GM10847 (cell line): ENCODE measurements around the gene THUMPD2.

Experiments used
- POLR2A ChIP-seq: IDR thresholded peaks from 2 replicates; pipeline ENCODE4 v1.6.1; 2011; ENCODE audit not compliant: insufficient read length; ENCODE audit errors: extremely low read depth

The THUMPD2 gene, protein sequence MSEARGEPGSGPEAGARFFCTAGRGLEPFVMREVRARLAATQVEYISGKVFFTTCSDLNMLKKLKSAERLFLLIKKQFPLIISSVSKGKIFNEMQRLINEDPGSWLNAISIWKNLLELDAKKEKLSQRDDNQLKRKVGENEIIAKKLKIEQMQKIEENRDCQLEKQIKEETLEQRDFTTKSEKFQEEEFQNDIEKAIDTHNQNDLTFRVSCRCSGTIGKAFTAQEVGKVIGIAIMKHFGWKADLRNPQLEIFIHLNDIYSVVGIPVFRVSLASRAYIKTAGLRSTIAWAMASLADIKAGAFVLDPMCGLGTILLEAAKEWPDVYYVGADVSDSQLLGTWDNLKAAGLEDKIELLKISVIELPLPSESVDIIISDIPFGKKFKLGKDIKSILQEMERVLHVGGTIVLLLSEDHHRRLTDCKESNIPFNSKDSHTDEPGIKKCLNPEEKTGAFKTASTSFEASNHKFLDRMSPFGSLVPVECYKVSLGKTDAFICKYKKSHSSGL

DNA sequence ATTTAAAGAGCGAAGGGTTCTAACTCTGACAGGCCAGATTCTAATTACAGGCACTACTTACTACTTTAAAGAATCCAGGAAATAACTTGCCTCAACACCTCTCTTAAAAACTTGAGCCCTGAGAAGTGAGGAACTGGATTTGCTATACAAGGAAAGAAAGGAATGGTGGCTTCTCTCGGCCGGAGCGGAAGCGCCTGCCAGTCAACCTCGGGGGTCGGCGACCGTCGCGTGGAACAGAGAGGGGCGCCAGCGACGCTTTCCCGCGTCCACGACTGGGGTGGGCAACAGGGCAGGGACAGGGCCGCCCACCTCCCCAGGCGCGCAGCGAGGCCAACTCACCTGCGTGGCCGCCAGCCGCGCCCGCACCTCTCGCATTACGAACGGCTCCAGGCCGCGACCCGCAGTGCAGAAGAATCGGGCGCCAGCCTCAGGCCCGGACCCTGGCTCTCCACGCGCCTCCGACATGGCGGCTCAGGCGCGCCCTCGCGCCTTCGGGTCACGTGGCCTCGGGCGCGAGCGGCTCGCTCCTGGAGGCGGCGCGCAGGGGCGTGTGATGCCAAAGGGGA, at the start of gene THUMPD2:
THUMPD2 (minus strand) TSS at position 484 of the 566 bp plus-strand sequence; CDS start at position 465, 19 bp downstream.
- peak; percentile 85 for TF ChIP-seq POLR2A

DNA sequence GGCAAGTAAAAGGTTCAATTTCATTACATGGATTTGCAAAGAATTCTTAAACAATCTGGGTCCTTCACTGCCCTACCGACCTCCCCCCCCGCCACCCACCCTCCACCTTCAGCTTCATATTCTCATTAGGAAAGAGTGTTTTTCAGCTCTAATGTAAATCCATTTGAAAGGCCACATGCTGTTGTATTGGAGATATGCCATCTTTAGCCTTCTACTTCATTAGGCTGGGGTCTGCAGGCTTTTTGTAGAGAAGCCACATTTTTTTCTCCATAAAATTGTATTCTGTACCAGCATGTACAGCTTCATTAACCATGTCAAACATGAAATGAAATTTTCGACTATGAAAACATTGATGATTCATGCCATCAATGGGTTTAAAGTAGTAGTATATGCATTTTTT, 42.8 kb upstream of the THUMPD2 start:
- TF ChIP-seq POLR2A, result no peak

DNA sequence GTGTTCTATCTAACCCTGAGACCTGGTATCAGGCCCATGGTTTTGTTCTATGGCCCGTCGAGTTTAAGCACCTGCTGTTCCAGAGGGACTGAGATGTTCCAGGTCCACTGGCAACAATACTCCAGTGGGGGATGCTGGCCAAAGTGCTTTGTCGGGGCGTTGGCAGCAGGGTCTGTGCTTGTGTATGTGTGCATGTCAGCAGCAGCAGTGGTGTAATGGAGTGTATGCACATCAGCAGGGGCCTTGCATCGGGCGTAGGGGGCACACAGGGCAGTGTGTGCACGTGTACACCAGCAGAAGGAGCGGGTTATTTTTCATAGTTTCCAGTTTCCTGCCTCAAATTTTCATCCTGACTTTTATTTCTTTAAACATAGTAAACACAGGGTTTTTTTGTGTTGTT, 37.8 kb upstream of the THUMPD2 start:
- no peak for TF ChIP-seq POLR2A

DNA sequence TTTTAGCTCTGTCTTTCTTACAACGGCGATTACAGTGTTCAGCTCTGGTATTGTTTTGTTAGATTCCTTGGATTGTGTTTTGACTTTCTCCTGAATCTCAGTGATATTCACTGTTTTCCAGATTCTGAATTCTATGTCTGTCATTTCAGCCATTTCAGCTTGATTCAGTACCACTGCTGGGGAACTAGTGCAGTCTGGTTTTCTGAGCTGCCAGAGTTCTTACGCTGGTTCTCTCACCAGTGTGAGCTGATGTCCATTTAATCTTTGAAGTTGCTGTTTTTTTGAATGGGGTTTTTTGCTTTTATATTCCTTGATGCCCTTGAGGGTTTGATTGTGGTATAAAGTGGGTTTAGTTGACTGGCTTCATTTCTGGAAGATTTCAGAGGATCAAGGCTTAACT, 37.4 kb upstream of the THUMPD2 start:
- TF ChIP-seq POLR2A, result no peak

DNA sequence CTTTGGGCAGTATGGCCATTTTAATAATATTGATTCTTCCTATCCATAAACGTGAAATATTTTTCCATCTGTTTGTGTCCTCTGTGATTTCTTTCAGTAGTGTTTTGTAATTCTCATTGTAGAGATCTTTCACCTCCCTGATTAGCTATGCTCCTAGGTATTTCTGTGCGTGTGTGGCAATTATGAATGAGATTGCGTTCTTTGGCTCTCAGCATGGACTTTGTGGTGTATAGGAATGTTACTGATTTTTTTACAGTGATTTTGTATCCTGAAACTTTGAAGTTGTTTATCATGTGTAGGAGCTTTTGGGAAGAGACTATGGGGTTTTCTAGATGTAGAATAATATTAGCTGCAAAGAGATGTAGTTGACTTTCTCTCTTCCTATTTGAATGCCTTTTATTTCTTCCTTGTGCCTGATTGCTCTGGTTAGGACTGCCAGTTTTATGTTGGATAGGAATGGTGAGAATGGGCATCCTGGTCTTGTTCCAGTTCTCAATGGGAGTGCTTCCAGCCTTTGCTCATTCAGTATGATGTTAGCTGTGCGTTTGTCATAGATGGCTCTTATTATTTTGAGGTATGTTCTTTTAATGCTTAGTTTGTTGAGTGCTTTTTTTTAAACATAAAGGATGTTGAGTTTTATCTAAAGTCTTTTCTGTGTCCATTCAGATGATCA, 27.0 kb upstream of the THUMPD2 start:
- TF ChIP-seq POLR2A, result no peak

DNA sequence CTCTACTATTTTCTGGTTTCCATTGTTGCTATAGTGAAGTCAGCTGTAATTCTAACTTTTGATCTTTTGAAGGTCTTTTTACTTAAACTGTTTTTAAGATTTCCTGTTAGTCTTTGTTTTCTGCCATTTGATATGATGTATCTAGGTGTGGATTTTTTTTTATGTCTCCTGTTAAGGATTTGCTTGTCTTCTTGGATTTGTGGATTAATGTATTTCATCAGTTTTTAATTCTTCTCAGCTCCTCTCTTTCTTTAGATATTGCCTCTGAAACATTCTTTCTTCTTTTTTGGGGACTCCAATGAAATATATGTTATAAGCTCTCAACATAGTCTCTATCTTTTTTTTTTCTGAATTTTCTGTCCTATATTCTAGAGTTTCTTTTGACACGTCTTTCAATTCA, 24.8 kb upstream of the THUMPD2 start:
- TF ChIP-seq POLR2A, result no peak

DNA sequence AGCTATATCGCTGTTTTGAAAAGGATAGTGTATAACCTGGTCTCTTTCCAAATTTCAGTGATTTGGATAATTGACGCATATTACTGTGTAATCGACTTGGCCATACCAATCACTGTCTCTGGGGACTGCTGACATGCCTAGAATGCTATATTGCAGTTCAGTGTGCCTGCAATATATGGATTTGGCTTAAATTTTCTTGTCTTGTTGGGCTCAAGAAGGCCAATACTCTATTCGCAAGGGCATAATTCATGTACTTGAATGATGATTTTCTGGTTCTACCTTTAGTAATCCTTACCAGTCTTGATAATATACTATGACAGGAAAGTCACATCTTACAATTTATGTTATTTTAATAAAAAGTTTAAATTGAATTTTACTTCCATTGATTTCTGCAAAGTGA, 21.7 kb upstream of the THUMPD2 start:
- TF ChIP-seq POLR2A, result no peak

DNA sequence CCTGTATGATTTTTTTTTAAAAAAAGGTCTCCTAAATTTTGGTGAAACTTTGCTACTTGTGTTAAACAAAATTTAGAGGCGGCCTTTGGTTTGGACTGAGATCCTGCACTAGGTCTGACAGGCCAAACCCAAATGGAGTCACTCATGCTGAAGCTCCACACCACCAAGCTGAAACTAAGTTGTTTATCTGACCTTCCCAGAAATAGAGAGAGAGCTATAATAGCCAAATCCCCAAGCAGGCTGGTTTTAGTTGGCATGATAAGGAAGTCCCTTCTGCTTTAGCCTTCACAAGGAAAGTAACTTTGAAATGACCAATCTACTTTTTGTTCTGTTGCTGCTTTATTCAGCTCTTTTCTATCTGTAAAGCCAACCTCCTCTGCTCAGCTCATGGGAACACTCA, 17.1 kb upstream of the THUMPD2 start:
- TF ChIP-seq POLR2A, result no peak

DNA sequence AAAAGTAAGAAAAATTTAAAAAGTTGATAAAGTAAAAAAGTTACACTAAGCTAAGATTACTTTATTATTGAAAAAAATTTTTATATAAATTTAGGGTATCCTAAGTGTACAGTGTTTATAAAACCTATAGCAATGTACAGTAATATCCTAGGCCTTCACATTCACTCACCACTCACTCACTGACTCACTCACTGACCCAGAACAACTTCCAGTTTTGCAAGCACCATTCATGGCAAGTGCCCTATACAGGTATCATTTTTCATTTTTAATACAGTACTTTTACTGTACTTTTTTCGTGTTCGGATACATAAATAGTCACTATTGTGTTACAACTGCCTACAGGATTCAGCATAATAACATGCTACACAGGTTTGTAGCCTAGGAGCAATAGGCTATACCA, 8.9 kb upstream of the THUMPD2 start:
- no peak for TF ChIP-seq POLR2A

DNA sequence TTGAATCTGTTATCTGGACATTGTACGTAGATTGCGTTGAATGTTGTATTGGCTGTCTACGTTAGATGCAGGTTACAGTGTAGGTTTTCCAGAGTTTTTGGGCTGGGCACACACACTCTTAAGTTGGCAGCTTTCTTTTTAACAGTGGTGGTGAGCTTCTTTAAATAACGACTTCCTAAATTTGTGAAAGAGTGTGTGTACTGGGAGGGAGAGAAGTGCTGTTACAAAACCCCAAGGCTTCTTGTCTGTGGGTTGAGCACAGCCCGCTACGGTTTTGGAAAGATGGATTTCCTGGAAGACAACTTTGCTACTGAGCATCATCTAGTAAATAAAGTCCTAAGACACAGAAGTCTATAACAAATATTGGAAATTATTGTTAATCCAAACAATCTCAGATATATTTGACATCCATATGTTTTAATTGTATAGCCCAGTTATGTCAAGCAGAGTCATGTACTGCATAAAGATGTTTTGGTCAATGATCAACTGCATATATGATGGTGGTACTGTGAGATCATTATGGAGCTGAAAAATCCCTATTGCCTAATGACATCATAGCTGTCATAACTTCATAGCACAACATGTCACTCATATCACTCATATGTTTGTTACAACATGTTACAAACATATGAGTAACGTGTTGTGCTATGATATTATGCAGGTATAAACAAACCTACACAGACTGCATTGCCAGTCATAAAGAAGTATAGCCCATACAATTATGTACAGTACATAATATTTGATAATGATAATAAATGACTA, 7.9 kb upstream of the THUMPD2 start:
- no peak for TF ChIP-seq POLR2A

DNA sequence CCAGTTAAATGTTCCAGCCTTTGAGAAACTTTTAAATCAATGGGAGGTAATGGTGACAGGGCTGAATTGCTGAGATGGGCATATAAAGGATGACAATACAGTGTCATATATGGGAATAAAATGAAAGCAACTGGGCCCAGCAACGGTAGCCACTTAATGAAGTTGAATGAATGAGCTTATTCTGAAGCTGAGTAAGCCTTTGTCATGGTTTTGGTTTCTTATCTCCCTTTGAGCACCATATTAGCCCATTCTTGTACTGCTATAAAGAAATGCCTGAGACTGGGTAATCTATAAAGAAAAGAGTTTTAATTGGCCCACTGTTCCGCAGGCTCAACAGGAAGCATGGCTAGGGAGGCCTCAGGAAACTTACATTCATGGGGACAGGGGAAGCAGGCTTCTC, 3.5 kb upstream of the THUMPD2 start:
- no peak for TF ChIP-seq POLR2A

DNA sequence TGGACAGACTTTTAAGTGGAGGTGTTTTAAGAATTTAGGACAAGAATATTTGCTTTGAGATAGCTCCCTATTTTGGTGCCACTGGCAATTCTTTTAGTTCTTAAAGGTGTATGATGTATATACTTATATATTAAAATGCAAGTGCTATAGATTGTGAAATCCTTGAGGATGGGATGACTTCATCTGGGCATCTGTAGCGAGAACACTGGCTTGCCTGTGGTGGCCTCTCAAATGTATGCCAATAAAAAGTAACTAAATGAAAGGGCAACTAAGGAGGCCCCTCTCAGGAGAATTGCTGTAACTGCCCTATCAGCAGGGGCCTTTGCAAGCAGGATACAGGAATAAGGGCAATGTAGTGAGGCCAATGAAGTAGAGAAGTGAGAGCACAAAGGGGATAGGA, 2.6 kb upstream of the THUMPD2 start:
- no peak for TF ChIP-seq POLR2A

DNA sequence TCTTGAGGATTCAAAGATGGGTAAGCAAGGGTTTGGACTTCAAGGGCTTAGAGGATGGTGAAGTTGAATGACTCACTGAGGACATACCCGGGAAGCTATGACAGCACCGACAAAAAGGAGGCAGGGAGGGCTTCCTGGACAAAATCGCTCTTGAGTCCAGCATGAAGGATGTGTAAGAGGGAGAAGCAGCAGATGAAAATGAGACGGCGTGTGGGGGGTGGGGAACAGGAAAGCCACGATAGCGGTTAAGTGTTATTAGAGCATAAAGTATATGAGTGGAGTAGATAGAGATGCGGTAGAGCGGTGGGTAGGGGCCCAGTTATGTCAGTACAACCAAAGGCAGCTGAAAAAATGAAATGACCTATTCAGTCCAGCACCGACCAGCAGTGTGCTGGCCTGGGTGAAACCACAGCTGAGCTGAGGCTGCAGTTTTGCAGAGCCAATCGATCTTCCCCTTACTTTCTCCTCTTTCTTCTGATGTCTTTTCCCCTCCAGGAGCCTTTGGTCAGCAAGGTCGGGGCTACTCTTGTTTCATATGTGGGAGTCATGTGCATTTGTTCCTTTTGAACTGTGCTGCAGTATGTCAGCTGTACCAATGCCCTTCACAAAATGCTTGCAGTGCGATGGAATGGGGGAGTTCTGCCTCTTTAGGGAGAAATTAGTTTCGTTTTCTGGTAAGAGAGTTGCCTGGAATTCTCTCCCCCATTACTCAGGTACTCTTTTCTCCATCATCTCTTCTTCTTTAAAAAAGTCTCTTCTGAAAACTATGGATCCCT, 2.0 kb upstream of the THUMPD2 start:
- TF ChIP-seq POLR2A, result no peak

DNA sequence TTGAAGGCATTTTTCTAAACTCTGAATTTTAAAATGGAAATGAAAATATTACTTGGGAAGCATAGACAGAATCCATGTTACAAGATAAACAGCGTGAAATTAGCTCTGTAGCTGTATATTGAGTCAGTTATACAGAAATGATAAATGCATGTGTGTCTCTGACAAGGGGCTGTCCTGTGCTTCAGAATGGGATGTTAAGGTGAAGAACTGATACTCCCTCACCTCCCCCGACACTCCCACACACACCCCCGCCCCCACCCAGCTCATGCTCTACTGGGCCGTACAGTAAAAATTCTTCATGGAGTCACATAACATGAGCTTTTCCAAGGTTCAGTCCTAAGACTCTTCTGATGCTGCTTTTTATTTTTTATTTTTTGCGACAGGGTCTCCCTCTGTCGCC, 869 bp upstream of the THUMPD2 start:
- TF ChIP-seq POLR2A, result no peak
